Measurements from ENCODE around the gene SCAMP1. TPM values are rescaled to one million over a fixed set of nuclear protein-coding genes. Genes with fewer than 3 reads are reported as not detected.

SCAMP1 gene
- total and polyA plus RNA-seq, 2 of the 8 experiments (the other 6 are each of a cell fraction or from before 2014, with no cell fraction given): 18.6 to 55.9 TPM

DNA sequence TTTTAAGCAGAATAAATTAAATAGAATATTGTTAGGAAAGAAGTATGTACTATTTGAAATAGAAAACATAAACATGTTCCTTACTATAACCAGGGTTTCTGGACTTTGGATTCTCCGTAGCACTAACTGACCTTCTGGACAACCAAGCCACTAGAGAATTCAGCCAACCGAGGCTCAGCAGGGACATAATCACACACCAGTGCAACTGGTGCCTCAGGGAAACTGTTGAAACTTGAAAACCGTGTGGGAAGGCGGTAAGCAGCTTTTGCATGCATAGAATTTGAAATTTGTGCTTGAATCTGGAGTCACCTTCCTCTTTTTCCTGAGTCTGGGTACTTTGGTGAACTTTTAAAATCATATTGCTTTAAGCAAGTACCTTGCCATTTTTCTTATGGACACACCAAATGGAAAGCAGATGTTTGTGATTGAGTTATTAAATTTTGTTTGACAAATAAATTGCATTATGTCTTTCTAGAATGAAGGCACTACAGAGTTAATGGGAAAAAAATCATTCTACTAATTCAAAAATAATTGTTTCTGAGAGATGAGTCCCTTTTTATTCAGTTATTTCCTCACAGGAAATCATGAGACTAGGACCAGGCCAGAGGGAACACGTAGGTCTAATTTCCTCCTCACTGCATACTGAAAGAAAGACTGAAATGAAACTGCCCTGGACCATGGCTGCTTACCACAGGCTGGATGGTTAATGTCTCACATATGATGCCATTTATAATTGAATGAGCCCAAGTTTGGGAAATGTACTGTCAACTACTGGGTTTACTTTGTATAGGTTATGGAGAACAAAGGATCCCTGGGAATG lies 20.6 kb upstream of the SCAMP1 start:
- Histone ChIP-seq H3K27me3 (replicated peaks in 1 of 4; ENCODE audit: control insufficient read depth in 3 of 4, extremely low read depth in 1 of 4, insufficient read depth in 3 of 4, low read length in 3 of 4) (peaks cover 24 to 47% (median 39%) of the 10 kb centered on the region in 4 experiments), H3K4me3 (ENCODE audit: extremely low read depth in 1 of 4, insufficient read depth in 2 of 4, low read depth in 3 of 4, low read length in 4 of 4) (no peak overlapping the region), H3K4me2 (ENCODE audit: insufficient read depth in 1 of 2, low read depth in 2 of 2, low read length in 2 of 2) (no peak overlapping the region), H3K23ac (ENCODE audit: insufficient read length) (no peak overlapping the region), H3K56ac (replicated peaks; ENCODE audit: insufficient read length, low read depth, low read length) (no peak overlapping the region), H3K79me2 (ENCODE audit: control insufficient read depth in 1 of 2, insufficient read depth in 2 of 2, low read length in 2 of 2) (no peaks in the 10 kb centered on the region), H3K14ac (ENCODE audit: insufficient read length) (no peak overlapping the region), H2BK20ac (ENCODE audit: low read length) (no peak overlapping the region), H4K20me1 (replicated peaks in 1 of 2; ENCODE audit: control insufficient read depth in 1 of 2, insufficient read depth in 2 of 2, low read length in 2 of 2) (no peaks in the 10 kb centered on the region), H2AFZ (ENCODE audit: low read length) (no peak overlapping the region), H3K4ac (replicated peaks; ENCODE audit: insufficient read length, low read depth, low read length) (no peak overlapping the region), H3K79me1 (ENCODE audit: low read depth, low read length) (no peaks in the 10 kb centered on the region), H3K18ac (ENCODE audit: extremely low read depth, low read length) (no peak overlapping the region), H4K91ac (replicated peaks; ENCODE audit: insufficient read length, low read length) (no peak overlapping the region), H2BK12ac (ENCODE audit: low read depth, low read length) (no peak overlapping the region), H2BK5ac (ENCODE audit: low read depth, low read length) (no peak overlapping the region), H3K9ac (replicated peaks in 1 of 4; ENCODE audit: extremely low read depth in 1 of 4, low read depth in 3 of 4, low read length in 3 of 4) (no peak overlapping the region), H4K8ac (ENCODE audit: extremely low read depth, insufficient read depth, low read length) (no peak overlapping the region), H3K4me1 (replicated peaks in 1 of 4; ENCODE audit: control insufficient read depth in 3 of 4, insufficient read depth in 4 of 4, low read length in 3 of 4) (peaks cover 0 to 2% (median 0%) of the 10 kb centered on the region in 4 experiments; a peak in 1 of 7 replicates), H3K9me3 (ENCODE audit: insufficient read depth in 2 of 2, low read depth in 1 of 2, low read length in 1 of 2) (peaks cover 10 to 11% of the 10 kb centered on the region in 2 experiments; a peak in 2 of 4 replicates), H2BK15ac (ENCODE audit: low read length) (no peak overlapping the region), H2AK5ac (ENCODE audit: low read depth, low read length) (no peak overlapping the region), H3K23me2 (ENCODE audit: low read depth, low read length) (no peaks in the 10 kb centered on the region), H3K36me3 (ENCODE audit: control insufficient read depth in 2 of 4, insufficient read depth in 4 of 4, low read length in 3 of 4) (peaks cover 0 to 5% (median 0%) of the 10 kb centered on the region in 4 experiments; a peak in 3 of 8 replicates), H2BK120ac (replicated peaks; ENCODE audit: low read depth, low read length) (no peak overlapping the region), H4K5ac (ENCODE audit: insufficient read length, low read depth, low read length) (no peak overlapping the region), H3K27ac (ENCODE audit: low read depth, low read length) (no peak overlapping the region)
- POLR2A ChIA-PET (ENCODE audit: partially characterized antibody): no interaction called here
- no peak for FAIRE-seq
- no peak for TF ChIP-seq JUN (IDR thresholded peaks at IDR 0.05; ENCODE audit: low read depth, low read length)
- TF ChIP-seq TAF7 (optimal IDR thresholded peaks at IDR 0.05; ENCODE audit: borderline replicate concordance, low read depth, low read length): no peak
- TF ChIP-seq CBX8 (IDR thresholded peaks at IDR 0.05; ENCODE audit: borderline replicate concordance, low read depth, low read length): no peak
- TF ChIP-seq SP2 (IDR thresholded peaks at IDR 0.05; ENCODE audit: low read length): no peak
- no peak for TF ChIP-seq SP4 (IDR thresholded peaks at IDR 0.05; ENCODE audit: low read length)
- no peak for TF ChIP-seq NRF1 (IDR thresholded peaks at IDR 0.05; ENCODE audit: low read depth, low read length)
- TF ChIP-seq POLR2A (IDR thresholded peaks at IDR 0.05; ENCODE audit: control extremely low read depth in 1 of 2, low read depth in 2 of 2, low read length in 2 of 2): no peak
- TF ChIP-seq SUZ12 (IDR thresholded peaks at IDR 0.05; ENCODE audit: low read length): no peak
- no peak for TF ChIP-seq MAFK (IDR thresholded peaks at IDR 0.05; ENCODE audit: low read depth, low read length)
- TF ChIP-seq BCL11A (IDR thresholded peaks at IDR 0.05; ENCODE audit: low read depth in 2 of 2, low read length in 2 of 2): no peak
- DNase-seq (ENCODE audit: low read depth in 1 of 2, low spot score in 2 of 2): no peak
- CTCF ChIA-PET (ENCODE audit: partially characterized antibody): no interaction called here
- 83% methylated on average over 5 of the region's 5 CpGs; no CpG with 5 or more reads in 1 of the 2 experiments for WGBS, 2 experiments (ENCODE audit: extremely low coverage in 1 of 2, insufficient coverage in 1 of 2, insufficient read length in 1 of 2, insufficient replicate concordance in 2 of 2, low coverage in 1 of 2, low lambda C conversion rate in 2 of 2, missing lambda C conversion rate in 1 of 2)
